Smooth muscle cell of the coronary artery (primary cell): ENCODE measurements around the gene TREML1. TPM values are rescaled to one million over a fixed set of nuclear protein-coding genes. Genes with fewer than 3 reads are reported as not detected.

Source experiments
- total RNA-seq: library from RNA; depleted of rRNA; stranded (reverse); fragments of >200 nt; gene quantifications from 2 replicates; pipeline ENCODE4 v1.2.3, GENCODE V29; 2014; ENCODE audit warnings: low replicate concordance

Gene TREML1
- total RNA-seq: not detected in 2 replicates

GRCh38 chr6:41153992-41154625 lies at the start of gene TREML1:
Gene TREML1, minus strand, starts transcription at chr6:41154347. Its CDS starts 59 bp downstream, at chr6:41154288.

GRCh38 chr6:41200901-41201763 lies 47.0 kb upstream of the TREML1 start, which contains the start of gene TREML2:
Gene TREML2, minus strand, starts transcription at chr6:41201149. Its CDS starts 141 bp downstream, at chr6:41201008.

GRCh38 chr6:41162687-41163418 lies 8.7 kb upstream of the TREML1 start, which contains the start of gene TREM2:
Gene TREM2, minus strand, starts transcription at chr6:41163116. Its CDS starts 34 bp downstream, at chr6:41163082.

Other genes starting within 250 kb of the TREML1 start
- gene UNC5CL, start 115.1 kb downstream of the TREML1 start, total RNA-seq: under 0.01 and 0.12 TPM in 2 replicates
- gene TSPO2, start 111.9 kb downstream of the TREML1 start, total RNA-seq: not detected in 2 replicates
- gene APOBEC2, start 101.1 kb downstream of the TREML1 start, total RNA-seq: not detected in 2 replicates
- 9.4 and 10.5 TPM in 2 replicates for gene OARD1, start 82.0 kb downstream of the TREML1 start, total RNA-seq
- 16.4 TPM in 2 replicates for gene NFYA, start 81.4 kb downstream of the TREML1 start, total RNA-seq
- 0.12 TPM in 1 of 2 replicates, not detected in the other for gene TREM2, start 8.8 kb upstream of the TREML1 start, total RNA-seq
- not detected in 2 replicates for gene TREML2, start 46.8 kb upstream of the TREML1 start, total RNA-seq
- gene TREML4, start 74.0 kb upstream of the TREML1 start, total RNA-seq: not detected in 2 replicates
- 1.5 TPM in 1 of 2 replicates, not detected in the other for gene TREM1, start 132.3 kb upstream of the TREML1 start, total RNA-seq
- gene NCR2, start 181.3 kb upstream of the TREML1 start, total RNA-seq: not detected in 2 replicates